Neural crest cell (in vitro differentiated cells): ENCODE data around the gene ELL. TPM values are rescaled to one million over a fixed set of nuclear protein-coding genes. Genes with fewer than 3 reads are reported as not detected.

ENCODE experiments used
- DNase-seq: peaks from one replicate; pipeline ENCODE4 v3.0.0; 2021; ENCODE audit warnings: low read depth, mixed read lengths, low spot score
- H3K27ac Mint-ChIP-seq: one replicate; pipeline ENCODE4 v1.8.0; 2021; ENCODE audit warnings: mild to moderate bottlenecking, mixed read lengths; ENCODE audit not compliant: unreplicated experiment
- H3K27me3 Mint-ChIP-seq: 2 replicates; pipeline ENCODE4 v1.8.0; 2021; ENCODE audit warnings: low read depth, mild to moderate bottlenecking, mixed read lengths
- H3K36me3 Mint-ChIP-seq: 2 replicates; pipeline ENCODE4 v1.8.0; 2021; ENCODE audit warnings: low read depth, mild to moderate bottlenecking, mixed read lengths
- H3K4me1 Mint-ChIP-seq: 2 replicates; pipeline ENCODE4 v1.8.0; 2021; ENCODE audit warnings: mixed read lengths
- H3K4me3 Mint-ChIP-seq: one replicate; pipeline ENCODE4 v1.8.0; 2021; ENCODE audit warnings: mild to moderate bottlenecking, mixed read lengths
- H3K9me3 Mint-ChIP-seq: 2 replicates; pipeline ENCODE4 v1.8.0; 2021; ENCODE audit warnings: mixed read lengths
- total RNA-seq: library from RNA; stranded (reverse); gene quantifications from 2 replicates; pipeline ENCODE4 v1.2.1, GENCODE V29; 2021
- TF ChIP-seq, protein P1 (sequence below): fragments of 200-600 bp; sonication (generic); conservative IDR thresholded peaks from 2 replicates; pipeline ENCODE4 v1.5.0; 2021; ENCODE audit warnings: antibody characterized with exemption, mild to moderate bottlenecking

ELL gene
- total RNA-seq, 1 donor from 2014 or later = 11.1 TPM

DNA sequence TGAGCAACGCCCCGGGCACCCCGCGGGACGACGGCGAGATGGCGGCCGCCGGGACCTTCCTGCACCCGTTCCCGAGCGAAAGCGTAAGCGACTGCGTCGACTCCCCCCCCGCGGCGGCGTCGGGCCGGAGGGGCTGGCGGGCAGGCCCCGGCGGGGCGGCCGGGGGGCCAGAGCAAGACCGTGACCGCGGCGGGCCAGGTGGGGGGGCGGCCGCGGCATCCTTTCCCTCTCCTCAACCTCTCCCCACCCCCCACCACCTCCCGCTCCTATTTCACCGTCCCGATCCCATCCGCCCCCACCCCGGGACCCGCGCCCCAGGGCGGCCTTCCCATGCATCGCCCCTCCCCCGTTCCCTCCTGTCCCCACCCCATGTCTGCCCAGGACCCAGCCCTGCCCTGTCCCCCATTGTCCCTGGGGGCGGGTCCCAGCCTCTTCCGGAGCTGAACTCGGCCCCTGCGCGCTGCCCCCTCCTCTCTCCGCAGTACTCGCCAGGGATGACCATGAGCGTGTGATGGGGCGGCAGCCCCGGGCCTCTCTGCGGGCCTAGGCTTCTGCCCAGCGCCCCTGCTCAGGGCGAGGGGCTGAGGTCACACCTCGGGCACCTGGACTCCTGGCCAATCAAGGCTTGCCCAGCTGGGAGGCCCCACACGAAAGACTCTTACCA, 88.0 kb downstream of the ELL start:
- TF ChIP-seq, protein P1, sequence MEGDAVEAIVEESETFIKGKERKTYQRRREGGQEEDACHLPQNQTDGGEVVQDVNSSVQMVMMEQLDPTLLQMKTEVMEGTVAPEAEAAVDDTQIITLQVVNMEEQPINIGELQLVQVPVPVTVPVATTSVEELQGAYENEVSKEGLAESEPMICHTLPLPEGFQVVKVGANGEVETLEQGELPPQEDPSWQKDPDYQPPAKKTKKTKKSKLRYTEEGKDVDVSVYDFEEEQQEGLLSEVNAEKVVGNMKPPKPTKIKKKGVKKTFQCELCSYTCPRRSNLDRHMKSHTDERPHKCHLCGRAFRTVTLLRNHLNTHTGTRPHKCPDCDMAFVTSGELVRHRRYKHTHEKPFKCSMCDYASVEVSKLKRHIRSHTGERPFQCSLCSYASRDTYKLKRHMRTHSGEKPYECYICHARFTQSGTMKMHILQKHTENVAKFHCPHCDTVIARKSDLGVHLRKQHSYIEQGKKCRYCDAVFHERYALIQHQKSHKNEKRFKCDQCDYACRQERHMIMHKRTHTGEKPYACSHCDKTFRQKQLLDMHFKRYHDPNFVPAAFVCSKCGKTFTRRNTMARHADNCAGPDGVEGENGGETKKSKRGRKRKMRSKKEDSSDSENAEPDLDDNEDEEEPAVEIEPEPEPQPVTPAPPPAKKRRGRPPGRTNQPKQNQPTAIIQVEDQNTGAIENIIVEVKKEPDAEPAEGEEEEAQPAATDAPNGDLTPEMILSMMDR = no peak

DNA sequence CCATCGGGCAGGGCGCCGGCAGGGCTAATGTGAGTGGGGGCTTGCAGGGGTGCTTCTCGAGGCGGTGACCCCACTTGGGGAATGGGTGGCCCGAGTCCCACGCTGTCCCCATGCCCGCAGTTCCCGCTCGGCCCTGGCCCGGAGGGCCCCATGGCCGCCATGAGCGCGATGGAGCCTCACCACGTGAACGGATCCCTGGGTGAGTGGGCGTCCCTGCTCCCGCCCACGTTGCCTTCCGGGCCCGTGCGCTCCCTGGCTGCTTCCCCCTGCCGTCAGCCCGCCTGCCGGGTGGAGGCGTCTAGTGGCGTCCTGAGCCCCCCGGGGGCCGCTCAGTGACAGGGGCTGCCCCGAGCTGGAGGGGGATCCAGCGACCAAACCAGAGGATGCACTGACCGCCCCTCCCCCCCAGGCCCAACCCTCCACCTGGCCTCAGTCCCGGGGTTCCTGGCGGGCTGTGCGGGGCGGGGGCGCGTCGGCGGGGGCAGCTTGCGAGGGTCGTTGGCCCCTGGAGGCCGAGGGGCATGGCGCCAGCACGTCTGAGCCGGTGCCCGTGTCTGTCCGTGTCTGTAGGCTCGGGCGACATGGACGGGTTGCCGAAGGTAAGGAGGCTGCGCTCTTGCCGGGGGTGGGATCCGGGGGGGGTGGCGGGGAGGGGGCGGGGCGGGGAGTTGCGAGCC, 88.7 kb downstream of the ELL start:
- Mint-ChIP-seq H3K9me3 (no peaks in the 10 kb centered on the region), H3K27me3 (peaks cover 6% of the 10 kb centered on the region), H3K4me3 (peak overlapping the region; percentile 54), H3K4me1 (peaks cover 24% of the 10 kb centered on the region), H3K36me3 (no peaks in the 10 kb centered on the region), H3K27ac (no peak overlapping the region)
- DNase-seq = no peak
- TF ChIP-seq, protein P1 = no peak

More for the DNA sequence above, 88.0 kb downstream of the ELL start:
- peak; percentile 59 for DNase-seq
- no peaks in the 10 kb centered on the region for H3K9me3 Mint-ChIP-seq
- H3K27me3 Mint-ChIP-seq = peaks cover 6% of the 10 kb centered on the region
- no peak overlapping the region for H3K27ac Mint-ChIP-seq
- H3K4me3 Mint-ChIP-seq = peak overlapping the region; percentile 81
- peaks cover 25% of the 10 kb centered on the region for H3K4me1 Mint-ChIP-seq
- no peaks in the 10 kb centered on the region for H3K36me3 Mint-ChIP-seq

DNA sequence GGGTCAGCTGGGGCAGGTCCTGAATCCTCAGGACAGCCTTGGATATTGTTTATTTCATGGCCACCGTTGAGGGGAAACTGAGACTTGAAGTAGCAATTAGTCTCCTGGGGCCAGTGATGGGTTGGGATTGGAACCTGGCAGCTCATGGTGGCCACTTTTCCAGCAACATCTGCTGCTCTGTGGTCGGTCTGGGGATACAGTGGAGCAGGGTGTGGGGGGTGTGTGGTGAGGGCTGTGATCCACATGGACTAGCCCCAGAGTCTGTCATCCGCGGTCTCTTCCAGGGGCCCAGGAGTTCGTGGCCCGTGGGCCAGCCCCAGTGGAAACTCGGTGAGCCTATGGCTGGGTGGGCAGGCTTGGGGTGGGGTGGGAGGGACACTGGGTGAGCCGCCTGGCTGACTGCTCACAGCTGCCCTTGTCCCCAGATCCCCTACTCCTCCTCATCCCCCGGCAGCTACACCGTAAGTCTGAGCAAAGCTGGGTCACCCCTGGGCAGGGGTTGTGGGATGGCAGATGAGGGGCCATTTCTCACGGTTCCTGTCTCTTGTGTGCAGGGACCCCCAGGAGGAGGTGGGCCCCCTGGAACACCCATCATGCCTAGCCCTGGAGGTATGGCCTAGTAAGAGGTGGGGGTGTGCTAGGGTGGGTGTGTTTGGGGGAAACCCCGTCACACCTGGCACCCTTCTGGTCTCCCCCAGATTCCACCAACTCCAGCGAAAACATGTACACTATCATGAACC, 89.4 kb downstream of the ELL start:
- no peak for DNase-seq
- Mint-ChIP-seq H3K4me3 (peak overlapping the region; percentile 81), H3K4me1 (peaks cover 24% of the 10 kb centered on the region), H3K36me3 (no peaks in the 10 kb centered on the region), H3K9me3 (no peaks in the 10 kb centered on the region), H3K27me3 (peaks cover 6% of the 10 kb centered on the region), H3K27ac (no peak overlapping the region)
- TF ChIP-seq, protein P1 = no peak

DNA sequence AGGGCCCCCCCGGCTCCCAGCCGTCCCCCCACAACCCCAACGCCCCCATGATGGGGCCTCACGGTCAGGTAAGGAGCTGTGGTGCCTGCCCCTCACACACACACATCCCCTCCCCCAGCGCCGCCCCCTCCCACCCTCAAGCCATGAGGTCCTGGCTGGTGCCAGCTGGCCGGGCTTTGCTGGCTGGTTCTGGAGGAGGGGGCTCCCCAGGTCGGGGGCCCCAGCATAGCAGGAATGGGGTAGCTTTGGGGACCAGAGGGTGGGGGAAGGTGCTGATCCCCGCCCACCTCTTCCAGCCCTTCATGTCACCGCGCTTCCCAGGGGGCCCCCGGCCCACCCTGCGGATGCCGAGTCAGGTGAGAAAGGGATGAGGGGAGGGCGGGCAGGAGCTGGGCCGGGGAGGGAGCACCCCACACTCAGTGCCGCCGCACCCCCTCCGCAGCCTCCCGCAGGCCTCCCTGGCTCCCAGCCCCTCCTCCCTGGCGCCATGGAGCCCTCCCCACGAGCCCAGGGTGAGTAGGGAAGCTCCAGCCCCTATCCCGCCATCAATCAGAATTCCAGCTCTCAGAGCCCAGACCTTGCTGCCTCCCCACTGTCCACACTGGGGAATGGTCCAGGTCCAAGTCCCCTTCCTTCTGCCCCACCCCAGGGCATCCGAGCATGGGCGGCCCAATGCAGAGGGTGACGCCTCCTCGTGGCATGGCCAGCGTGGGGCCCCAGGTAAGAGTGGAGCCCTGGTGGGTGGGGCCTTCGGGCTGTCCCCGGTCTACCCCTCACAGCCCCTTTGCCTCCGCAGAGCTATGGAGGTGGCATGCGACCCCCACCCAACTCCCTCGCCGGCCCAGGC, 90.3 kb downstream of the ELL start:
- Mint-ChIP-seq H3K4me3 (peak overlapping the region; percentile 81), H3K36me3 (no peaks in the 10 kb centered on the region), H3K27ac (no peak overlapping the region), H3K9me3 (no peaks in the 10 kb centered on the region), H3K4me1 (peaks cover 24% of the 10 kb centered on the region), H3K27me3 (peaks cover 4% of the 10 kb centered on the region)
- no peak for DNase-seq
- TF ChIP-seq, protein P1 = no peak
